ENCODE measurements around the gene SLC4A1AP. TPM values are rescaled to one million over a fixed set of nuclear protein-coding genes. Genes with fewer than 3 reads are reported as not detected.
"Not testable (repeated sequence)": the region's sequence is repeated elsewhere in the genome, so short reads cannot be mapped to it uniquely, and the experiment has no call there.

Gene SLC4A1AP
- total RNA-seq, 2 experiments from 2014 or later, result 19.1 to 19.3 TPM

- no peaks in the 10 kb centered on the region for H3K9me3 Mint-ChIP-seq
- DNase-seq (peak; percentile 98), ATAC-seq (peak; percentile 97)
- peaks cover 26% of the 10 kb centered on the region for H3K36me3 Mint-ChIP-seq (ENCODE audit: low read depth)
- CTCF ChIA-PET, result interaction anchor here (2.8 kb wide), 1 partner anchor 54 kb away, joined by 29 read pairs; no protein-coding TSS in a partner anchor
- no peaks in the 10 kb centered on the region for H3K27me3 Mint-ChIP-seq
- H3K27ac Mint-ChIP-seq, result no peak within 1 kb of the TSS
- intact Hi-C loops (cut with micrococcal nuclease), result no loop called here
- TF ChIP-seq CTCF (IDR thresholded peaks at IDR 0.05), result no peak
- POLR2A ChIA-PET, result interaction anchor here (0.6 to 3.9 kb wide), 13 partner anchors 9 to 325 kb away, joined by 3 to 22 read pairs (median 4); partner anchors contain the start of genes MPV17, PPM1G, SLC4A1AP and SUPT7L
- no peak within 1 kb of the TSS for H3K4me3 Mint-ChIP-seq
- peaks cover 28% of the 10 kb centered on the region for H3K4me1 Mint-ChIP-seq (ENCODE audit: low read depth)
Observed at GRCh38 chr2:27628767-27629709, 34.7 kb upstream of the SLC4A1AP start, which contains the start of the genes CCDC121 and GPN1. CCDC121 (minus strand) TSS chr2:27629012; CDS start chr2:27627799, 1,213 bp downstream. GPN1 (plus strand) TSS chr2:27629050; CDS start chr2:27629059, 9 bp downstream.

- ChIA-PET CTCF (interaction anchor here (2.8 kb wide), 1 partner anchor 53 kb away, joined by 29 read pairs; no protein-coding TSS in a partner anchor), POLR2A (interaction anchor here (0.6 to 3.9 kb wide), 3 partner anchors 7 to 34 kb away, joined by 3 to 22 read pairs (median 3); partner anchors contain the start of gene SLC4A1AP)
- H3K27me3 Mint-ChIP-seq; intact Hi-C loops (cut with micrococcal nuclease); H3K9me3 Mint-ChIP-seq; H3K4me3 Mint-ChIP-seq; DNase-seq; ATAC-seq: not testable (repeated sequence)
- Mint-ChIP-seq H3K27ac (peak overlapping the region; percentile 11), H3K36me3 (ENCODE audit: low read depth) (peaks cover 35% of the 10 kb centered on the region), H3K4me1 (ENCODE audit: low read depth) (peaks cover 31% of the 10 kb centered on the region)
Observed at GRCh38 chr2:27630257-27630656, 33.4 kb upstream of the SLC4A1AP start.

GRCh38 chr2:27634291-27634690, 29.4 kb upstream of the SLC4A1AP start:
- no peaks in the 10 kb centered on the region for H3K27me3 Mint-ChIP-seq
- ATAC-seq, result no peak
- H3K4me3 Mint-ChIP-seq, result no peak overlapping the region
- intact Hi-C loops (cut with micrococcal nuclease), result no loop called here
- POLR2A ChIA-PET, result no interaction called here
- no peak overlapping the region for H3K27ac Mint-ChIP-seq
- H3K4me1 Mint-ChIP-seq (ENCODE audit: low read depth), result peaks cover 48% of the 10 kb centered on the region
- TF ChIP-seq CTCF (IDR thresholded peaks at IDR 0.05), result no peak
- CTCF ChIA-PET, result interaction anchor here (1.1 to 1.4 kb wide), 2 partner anchors 48 to 50 kb away, joined by 3 to 4 read pairs; no protein-coding TSS in a partner anchor
- H3K9me3 Mint-ChIP-seq, result no peaks in the 10 kb centered on the region
- DNase-seq, result no peak
- H3K36me3 Mint-ChIP-seq (ENCODE audit: low read depth), result peaks cover 58% of the 10 kb centered on the region

GRCh38 chr2:27636766-27637165, 26.9 kb upstream of the SLC4A1AP start:
- peaks cover 62% of the 10 kb centered on the region for H3K36me3 Mint-ChIP-seq (ENCODE audit: low read depth)
- DNase-seq (peak; percentile 32), ATAC-seq (no peak)
- CTCF ChIA-PET, result interaction anchor here (1.0 kb wide), 1 partner anchor 47 kb away, joined by 3 read pairs; no protein-coding TSS in a partner anchor
- POLR2A ChIA-PET, result interaction anchor here (0.7 to 3.5 kb wide), 2 partner anchors 9 to 334 kb away, joined by 3 to 22 read pairs; partner anchors contain the start of genes CCDC121 and GPN1
- H3K4me1 Mint-ChIP-seq (ENCODE audit: low read depth), result peaks cover 39% of the 10 kb centered on the region
- no peak for TF ChIP-seq CTCF (IDR thresholded peaks at IDR 0.05)
- intact Hi-C loops (cut with micrococcal nuclease), result no loop called here
- H3K4me3 Mint-ChIP-seq, result no peak overlapping the region
- no peaks in the 10 kb centered on the region for H3K9me3 Mint-ChIP-seq
- no peak overlapping the region for H3K27ac Mint-ChIP-seq
- no peaks in the 10 kb centered on the region for H3K27me3 Mint-ChIP-seq

- Mint-ChIP-seq H3K9me3 (no peaks in the 10 kb centered on the region), H3K4me3 (peak overlapping the region; percentile 9), H3K27ac (peak overlapping the region; percentile 94), H3K27me3 (no peaks in the 10 kb centered on the region), H3K4me1 (ENCODE audit: low read depth) (peaks cover 34% of the 10 kb centered on the region), H3K36me3 (ENCODE audit: low read depth) (peaks cover 55% of the 10 kb centered on the region)
- POLR2A ChIA-PET, result interaction anchor here (1.1 to 3.6 kb wide), 5 partner anchors 9 to 182 kb away, joined by 3 to 22 read pairs (median 13); partner anchors contain the start of genes CCDC121, GPN1, SLC4A1AP and SUPT7L
- TF ChIP-seq CTCF (IDR thresholded peaks at IDR 0.05), result no peak
- CTCF ChIA-PET, result interaction anchor here (0.8 to 2.3 kb wide), 4 partner anchors 9 to 274 kb away, joined by 3 to 11 read pairs (median 4); no protein-coding TSS in a partner anchor
- ATAC-seq (peak; percentile 89), DNase-seq (peak; percentile 33)
- intact Hi-C loops (cut with micrococcal nuclease), result no loop called here
Observed at GRCh38 chr2:27638037-27638637, 25.6 kb upstream of the SLC4A1AP start.

Measured in activated CD8-positive, alpha-beta T cell treated with anti-CD3 and anti-CD28 coated beads for 36 hours (primary cell).